Effector CD8-positive, alpha-beta T cell (primary cell): ENCODE data around the gene ATF5.
A peak's percentile ranks its signal among the peaks of the same experiment; 100 is the strongest.

ENCODE experiments used
- DNase-seq: peaks from one replicate; lab custom pipeline; 2025; lab: John Stamatoyannopoulos, UW
- total RNA-seq, 4 experiments: gene quantifications; one replicate each; lab custom pipeline; 2026; lab: John Stamatoyannopoulos, UW

Gene ATF5
- total RNA-seq: 2.2 to 9.9 (median 3.8) reads per million in 4 experiments

GRCh38 chr19:49929121-49929610 is at the start of gene ATF5, which contains the start of gene NUP62:
Gene ATF5, plus strand, starts transcription at chr19:49929205. Its CDS starts 1,646 bp downstream, at chr19:49930851.
Gene NUP62, minus strand, starts transcription at chr19:49929504. Its CDS starts 19,697 bp downstream, at chr19:49909807.
- peak; percentile 93 for DNase-seq

GRCh38 chr19:49879243-49879963 is 49.6 kb upstream of the ATF5 start:
- DNase-seq: no peak

GRCh38 chr19:49880162-49880869 is 48.7 kb upstream of the ATF5 start:
- DNase-seq: no peak

- no peak for DNase-seq
Measured at GRCh38 chr19:49881186-49881585, 47.8 kb upstream of the ATF5 start.

- DNase-seq: no peak
Measured at GRCh38 chr19:49881672-49882394, 47.2 kb upstream of the ATF5 start.

GRCh38 chr19:49882643-49883042 is 46.4 kb upstream of the ATF5 start:
- DNase-seq: no peak

GRCh38 chr19:49883094-49883493 is 45.9 kb upstream of the ATF5 start:
- no peak for DNase-seq

- DNase-seq: no peak
Measured at GRCh38 chr19:49884109-49884508, 44.9 kb upstream of the ATF5 start.

GRCh38 chr19:49884760-49885159 is 44.2 kb upstream of the ATF5 start:
- no peak for DNase-seq

GRCh38 chr19:49887037-49887664 is 41.9 kb upstream of the ATF5 start:
- no peak for DNase-seq

GRCh38 chr19:49887665-49888509 is 41.1 kb upstream of the ATF5 start:
- DNase-seq: no peak

GRCh38 chr19:49888510-49888824 is 40.5 kb upstream of the ATF5 start:
- no peak for DNase-seq

- DNase-seq: no peak
Measured at GRCh38 chr19:49889038-49889686, 39.8 kb upstream of the ATF5 start.

GRCh38 chr19:49889687-49890348 is 39.2 kb upstream of the ATF5 start:
- DNase-seq: peak; percentile 51

- peak; percentile 58 for DNase-seq
Measured at GRCh38 chr19:49890349-49891311, 38.4 kb upstream of the ATF5 start.

- no peak for DNase-seq
Measured at GRCh38 chr19:49891393-49891792, 37.6 kb upstream of the ATF5 start.

- DNase-seq: no peak
Measured at GRCh38 chr19:49892716-49893115, 36.3 kb upstream of the ATF5 start.

GRCh38 chr19:49894011-49894664 is 34.9 kb upstream of the ATF5 start:
- DNase-seq: no peak
